GM23338 (cell line): Measurements from ENCODE around the gene LRRN4CL.

Experiments
- CREB1 ChIP-seq: fragments of 250-450 bp; sonication (Bioruptor Pico); IDR thresholded peaks from 2 replicates; pipeline ENCODE4 v1.5.0; 2020; ENCODE audit warnings: low read depth, mild to moderate bottlenecking, moderate library complexity
- EZH2 ChIP-seq: fragments of 200-600 bp; sonication (generic); IDR thresholded peaks from one replicate; pipeline ENCODE4 v1.8.0; 2017; ENCODE audit warnings: antibody characterized with exemption, mild to moderate bottlenecking, low read depth; ENCODE audit not compliant: unreplicated experiment
- EZH2phosphoT487 ChIP-seq: fragments of 200-600 bp; sonication (generic); IDR thresholded peaks from one replicate; pipeline ENCODE4 v1.8.1; 2018; ENCODE audit warnings: antibody characterized with exemption; ENCODE audit not compliant: unreplicated experiment
- JUNB ChIP-seq: IDR thresholded peaks from one replicate; pipeline ENCODE4 v1.6.1; 2016; ENCODE audit warnings: antibody characterized with exemption; ENCODE audit not compliant: unreplicated experiment
- POLR2AphosphoS5 ChIP-seq: IDR thresholded peaks from 2 replicates; pipeline ENCODE4 v1.6.1; 2016; ENCODE audit warnings: antibody characterized with exemption, low read depth
- STAT1 ChIP-seq: IDR thresholded peaks from one replicate; pipeline ENCODE4 v1.6.1; 2016; ENCODE audit warnings: antibody characterized with exemption; ENCODE audit not compliant: unreplicated experiment
- ZNF114 ChIP-seq: fragments of 250-450 bp; sonication (Bioruptor Pico); IDR thresholded peaks from 2 replicates; pipeline ENCODE4 v1.5.0; 2020; ENCODE audit warnings: mild to moderate bottlenecking, moderate library complexity
- TF ChIP-seq, protein P1 (sequence below), 2 experiments: fragments of 200-600 bp in 1 of 2; sonication (generic) in 1 of 2; conservative IDR thresholded peaks; 2 replicates each; pipeline versions ENCODE4 v1.5.1 to v1.6.1; 2016 to 2017; ENCODE audit warnings: antibody characterized with exemption in 2 of 2, low read depth in 2 of 2, mild to moderate bottlenecking in 2 of 2, moderate library complexity in 1 of 2
- TF ChIP-seq, protein P2 (sequence below): IDR thresholded peaks from one replicate; pipeline ENCODE4 v1.6.1; 2018; ENCODE audit warnings: antibody characterized with exemption; ENCODE audit not compliant: unreplicated experiment
- TF ChIP-seq, protein P3 (sequence below): IDR thresholded peaks from 2 replicates; pipeline ENCODE4 v1.6.1; 2016; ENCODE audit warnings: antibody characterized with exemption

DNA sequence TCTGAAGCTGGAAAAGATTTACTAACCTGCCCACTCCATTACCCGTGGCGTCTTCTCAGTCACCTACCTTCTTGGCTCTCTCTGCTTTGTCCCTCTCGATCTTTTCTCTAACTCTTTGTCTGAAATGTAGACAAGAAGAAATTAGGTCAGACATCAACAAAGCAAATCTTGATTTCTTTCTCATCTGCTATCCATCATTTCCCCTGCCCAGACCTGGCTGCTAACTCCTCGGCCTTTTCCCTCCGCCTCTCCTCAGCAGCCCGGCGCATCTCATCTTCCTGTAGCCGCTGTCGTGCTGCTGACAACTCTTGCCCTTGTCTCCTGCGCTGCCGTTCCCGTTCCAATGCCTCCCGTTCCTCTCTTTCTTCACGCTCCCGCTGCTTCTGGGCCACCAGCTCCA is 11.6 kb downstream of the LRRN4CL start:
- no peak for TF ChIP-seq STAT1
- TF ChIP-seq, protein P1, sequence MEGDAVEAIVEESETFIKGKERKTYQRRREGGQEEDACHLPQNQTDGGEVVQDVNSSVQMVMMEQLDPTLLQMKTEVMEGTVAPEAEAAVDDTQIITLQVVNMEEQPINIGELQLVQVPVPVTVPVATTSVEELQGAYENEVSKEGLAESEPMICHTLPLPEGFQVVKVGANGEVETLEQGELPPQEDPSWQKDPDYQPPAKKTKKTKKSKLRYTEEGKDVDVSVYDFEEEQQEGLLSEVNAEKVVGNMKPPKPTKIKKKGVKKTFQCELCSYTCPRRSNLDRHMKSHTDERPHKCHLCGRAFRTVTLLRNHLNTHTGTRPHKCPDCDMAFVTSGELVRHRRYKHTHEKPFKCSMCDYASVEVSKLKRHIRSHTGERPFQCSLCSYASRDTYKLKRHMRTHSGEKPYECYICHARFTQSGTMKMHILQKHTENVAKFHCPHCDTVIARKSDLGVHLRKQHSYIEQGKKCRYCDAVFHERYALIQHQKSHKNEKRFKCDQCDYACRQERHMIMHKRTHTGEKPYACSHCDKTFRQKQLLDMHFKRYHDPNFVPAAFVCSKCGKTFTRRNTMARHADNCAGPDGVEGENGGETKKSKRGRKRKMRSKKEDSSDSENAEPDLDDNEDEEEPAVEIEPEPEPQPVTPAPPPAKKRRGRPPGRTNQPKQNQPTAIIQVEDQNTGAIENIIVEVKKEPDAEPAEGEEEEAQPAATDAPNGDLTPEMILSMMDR (conservative IDR thresholded peaks at IDR 0.05; ENCODE audit: low read depth in 2 of 2), result no peak
- no peak for TF ChIP-seq EZH2phosphoT487
- no peak for TF ChIP-seq CREB1 (CRISPR knock-in tag)
- TF ChIP-seq, protein P2, sequence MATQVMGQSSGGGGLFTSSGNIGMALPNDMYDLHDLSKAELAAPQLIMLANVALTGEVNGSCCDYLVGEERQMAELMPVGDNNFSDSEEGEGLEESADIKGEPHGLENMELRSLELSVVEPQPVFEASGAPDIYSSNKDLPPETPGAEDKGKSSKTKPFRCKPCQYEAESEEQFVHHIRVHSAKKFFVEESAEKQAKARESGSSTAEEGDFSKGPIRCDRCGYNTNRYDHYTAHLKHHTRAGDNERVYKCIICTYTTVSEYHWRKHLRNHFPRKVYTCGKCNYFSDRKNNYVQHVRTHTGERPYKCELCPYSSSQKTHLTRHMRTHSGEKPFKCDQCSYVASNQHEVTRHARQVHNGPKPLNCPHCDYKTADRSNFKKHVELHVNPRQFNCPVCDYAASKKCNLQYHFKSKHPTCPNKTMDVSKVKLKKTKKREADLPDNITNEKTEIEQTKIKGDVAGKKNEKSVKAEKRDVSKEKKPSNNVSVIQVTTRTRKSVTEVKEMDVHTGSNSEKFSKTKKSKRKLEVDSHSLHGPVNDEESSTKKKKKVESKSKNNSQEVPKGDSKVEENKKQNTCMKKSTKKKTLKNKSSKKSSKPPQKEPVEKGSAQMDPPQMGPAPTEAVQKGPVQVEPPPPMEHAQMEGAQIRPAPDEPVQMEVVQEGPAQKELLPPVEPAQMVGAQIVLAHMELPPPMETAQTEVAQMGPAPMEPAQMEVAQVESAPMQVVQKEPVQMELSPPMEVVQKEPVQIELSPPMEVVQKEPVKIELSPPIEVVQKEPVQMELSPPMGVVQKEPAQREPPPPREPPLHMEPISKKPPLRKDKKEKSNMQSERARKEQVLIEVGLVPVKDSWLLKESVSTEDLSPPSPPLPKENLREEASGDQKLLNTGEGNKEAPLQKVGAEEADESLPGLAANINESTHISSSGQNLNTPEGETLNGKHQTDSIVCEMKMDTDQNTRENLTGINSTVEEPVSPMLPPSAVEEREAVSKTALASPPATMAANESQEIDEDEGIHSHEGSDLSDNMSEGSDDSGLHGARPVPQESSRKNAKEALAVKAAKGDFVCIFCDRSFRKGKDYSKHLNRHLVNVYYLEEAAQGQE, result no peak
- TF ChIP-seq POLR2AphosphoS5, result no peak
- no peak for TF ChIP-seq EZH2
- TF ChIP-seq, protein P3, sequence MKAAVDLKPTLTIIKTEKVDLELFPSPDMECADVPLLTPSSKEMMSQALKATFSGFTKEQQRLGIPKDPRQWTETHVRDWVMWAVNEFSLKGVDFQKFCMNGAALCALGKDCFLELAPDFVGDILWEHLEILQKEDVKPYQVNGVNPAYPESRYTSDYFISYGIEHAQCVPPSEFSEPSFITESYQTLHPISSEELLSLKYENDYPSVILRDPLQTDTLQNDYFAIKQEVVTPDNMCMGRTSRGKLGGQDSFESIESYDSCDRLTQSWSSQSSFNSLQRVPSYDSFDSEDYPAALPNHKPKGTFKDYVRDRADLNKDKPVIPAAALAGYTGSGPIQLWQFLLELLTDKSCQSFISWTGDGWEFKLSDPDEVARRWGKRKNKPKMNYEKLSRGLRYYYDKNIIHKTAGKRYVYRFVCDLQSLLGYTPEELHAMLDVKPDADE, result no peak
- TF ChIP-seq JUNB, result no peak
- no peak for TF ChIP-seq ZNF114 (CRISPR knock-in tag)
